PC-9 (cell line): Measurements from ENCODE around the gene PIK3R6. TPM values are rescaled to one million over a fixed set of nuclear protein-coding genes. Genes with fewer than 3 reads are reported as not detected.

Experiments used
- BruUV-seq: library from RNA; stranded (reverse); fragments of 400-500 nt; replicated peaks from 2 replicates; lab custom pipeline; 2021; lab: Mats Ljungman, UMichigan
- CTCF ChIA-PET: fragments of 300-600 bp; sonication (Branson Sonifier 250); formaldehyde crosslinking; loops from one replicate; lab custom pipeline; 2022; ENCODE audit warnings: antibody characterized with exemption; lab: Charles Lee
- POLR2A ChIA-PET: fragments of 300-600 bp; sonication (Branson Sonifier 250); formaldehyde crosslinking; loops from one replicate; lab custom pipeline; 2022; ENCODE audit warnings: antibody characterized with exemption; ENCODE audit not compliant: unreplicated experiment; lab: Charles Lee
- DNase-seq, 2 experiments: peaks; one replicate each; pipeline versions ENCODE4 v3.0.0 to v3.0.0-alpha.2; 2015 to 2022; ENCODE audit warnings: mixed read lengths in 1 of 2
- H2AFZ ChIP-seq: fragments of 200-600 bp; sonication (generic); 2 replicates; pipeline ENCODE4 v1.8.1; 2017; ENCODE audit warnings: antibody characterized with exemption
- H3F3A ChIP-seq: fragments of 200-600 bp; sonication (generic); 2 replicates; pipeline ENCODE4 v1.8.1; 2017; ENCODE audit warnings: antibody characterized with exemption, mild to moderate bottlenecking, low read depth; ENCODE audit not compliant: insufficient read depth
- H3K27ac ChIP-seq: fragments of 200-600 bp; sonication (generic); 2 replicates; pipeline ENCODE4 v1.6.1; 2016; ENCODE audit warnings: mixed run types
- H3K27me3 ChIP-seq: fragments of 200-600 bp; sonication (generic); 2 replicates; pipeline ENCODE4 v1.6.1; 2016; ENCODE audit warnings: low read depth, mixed run types; ENCODE audit not compliant: insufficient read depth
- H3K36me3 ChIP-seq: fragments of 200-600 bp; sonication (generic); 2 replicates; pipeline ENCODE4 v1.6.1; 2016; ENCODE audit warnings: low read depth, mixed run types
- H3K4me1 ChIP-seq: fragments of 200-600 bp; sonication (generic); replicated peaks from 2 replicates; pipeline ENCODE4 v1.6.1; 2016; ENCODE audit warnings: mixed run types; ENCODE audit not compliant: insufficient read depth
- H3K4me2 ChIP-seq: fragments of 200-600 bp; sonication (generic); 2 replicates; pipeline ENCODE4 v1.6.1; 2017; ENCODE audit warnings: mixed run types
- H3K4me3 ChIP-seq: fragments of 200-600 bp; sonication (generic); 2 replicates; pipeline ENCODE4 v1.6.1; 2016; ENCODE audit warnings: mixed run types
- H3K79me2 ChIP-seq: fragments of 200-600 bp; sonication (generic); 2 replicates; pipeline ENCODE4 v1.6.1; 2017; ENCODE audit warnings: low read depth, mixed run types
- H3K9me2 ChIP-seq: fragments of 200-600 bp; sonication (generic); 2 replicates; pipeline ENCODE4 v1.8.1; 2017; ENCODE audit warnings: mild to moderate bottlenecking; ENCODE audit not compliant: insufficient read depth
- H3K9me3 ChIP-seq: fragments of 200-600 bp; sonication (generic); 2 replicates; pipeline ENCODE4 v1.8.1; 2016; ENCODE audit warnings: low read depth; ENCODE audit not compliant: insufficient read depth
- H4K20me1 ChIP-seq: fragments of 200-600 bp; sonication (generic); 2 replicates; pipeline ENCODE4 v1.8.1; 2017; ENCODE audit not compliant: insufficient read depth
- EZH2 ChIP-seq: fragments of 200-600 bp; sonication (generic); IDR thresholded peaks from 2 replicates; pipeline ENCODE4 v1.8.0; 2017; ENCODE audit warnings: antibody characterized with exemption, low read depth
- intact Hi-C: fragments of 100-400 bp; cut with micrococcal nuclease; formaldehyde crosslinking; loops from one replicate; pipeline ENCODE4 v1.10.0; 2022; ENCODE audit not compliant: unreplicated experiment
- total RNA-seq: library from RNA; stranded (reverse); gene quantifications from 2 replicates; pipeline ENCODE4 v1.2.3, GENCODE V29; 2021
- TF ChIP-seq, protein P1 (sequence below): fragments of 200-600 bp; sonication (generic); conservative IDR thresholded peaks from 2 replicates; pipeline ENCODE4 v1.6.1; 2017; ENCODE audit warnings: mixed run types, antibody characterized with exemption, mild to moderate bottlenecking, moderate library complexity

PIK3R6 gene
- total RNA-seq, 1 experiment from 2014 or later: not detected

DNA sequence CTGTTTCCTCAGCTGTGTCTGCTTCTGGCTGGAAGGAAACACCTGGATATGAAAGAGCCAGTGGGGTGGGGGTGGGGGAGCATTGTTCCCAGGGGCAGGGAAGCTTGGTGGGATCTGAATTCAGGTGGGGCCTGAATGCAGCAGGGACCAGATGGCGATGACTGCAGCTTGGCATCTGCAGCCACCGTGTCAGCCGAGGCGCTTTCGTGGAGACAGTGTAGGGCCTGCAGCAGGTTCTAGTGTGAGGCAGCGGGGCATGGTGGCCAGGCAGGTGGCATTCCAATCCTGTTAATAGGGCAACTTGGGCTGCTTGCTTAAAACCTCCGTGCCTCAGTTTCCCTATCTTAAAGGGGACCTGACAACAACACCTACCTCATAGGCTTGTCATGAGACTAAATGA, 1.7 kb downstream of the PIK3R6 start:
- no peak overlapping the region for H3K4me2 ChIP-seq
- intact Hi-C loops: no loop called here
- DNase-seq: no peak
- H2AFZ ChIP-seq: no peak overlapping the region
- H3K4me1 ChIP-seq: no peaks in the 10 kb centered on the region
- no peak overlapping the region for H3K27ac ChIP-seq
- no peaks in the 10 kb centered on the region for H3K36me3 ChIP-seq
- POLR2A ChIA-PET: no interaction called here
- no peaks in the 10 kb centered on the region for H3K79me2 ChIP-seq
- no peaks in the 10 kb centered on the region for H3F3A ChIP-seq
- no peak overlapping the region for H3K4me3 ChIP-seq
- no peaks in the 10 kb centered on the region for H3K9me2 ChIP-seq
- CTCF ChIA-PET: no interaction called here
- no peaks in the 10 kb centered on the region for H4K20me1 ChIP-seq
- no peaks in the 10 kb centered on the region for H3K9me3 ChIP-seq
- no TSS peak for BruUV-seq
- H3K27me3 ChIP-seq: peaks cover 78% of the 10 kb centered on the region
- TF ChIP-seq, protein P1, sequence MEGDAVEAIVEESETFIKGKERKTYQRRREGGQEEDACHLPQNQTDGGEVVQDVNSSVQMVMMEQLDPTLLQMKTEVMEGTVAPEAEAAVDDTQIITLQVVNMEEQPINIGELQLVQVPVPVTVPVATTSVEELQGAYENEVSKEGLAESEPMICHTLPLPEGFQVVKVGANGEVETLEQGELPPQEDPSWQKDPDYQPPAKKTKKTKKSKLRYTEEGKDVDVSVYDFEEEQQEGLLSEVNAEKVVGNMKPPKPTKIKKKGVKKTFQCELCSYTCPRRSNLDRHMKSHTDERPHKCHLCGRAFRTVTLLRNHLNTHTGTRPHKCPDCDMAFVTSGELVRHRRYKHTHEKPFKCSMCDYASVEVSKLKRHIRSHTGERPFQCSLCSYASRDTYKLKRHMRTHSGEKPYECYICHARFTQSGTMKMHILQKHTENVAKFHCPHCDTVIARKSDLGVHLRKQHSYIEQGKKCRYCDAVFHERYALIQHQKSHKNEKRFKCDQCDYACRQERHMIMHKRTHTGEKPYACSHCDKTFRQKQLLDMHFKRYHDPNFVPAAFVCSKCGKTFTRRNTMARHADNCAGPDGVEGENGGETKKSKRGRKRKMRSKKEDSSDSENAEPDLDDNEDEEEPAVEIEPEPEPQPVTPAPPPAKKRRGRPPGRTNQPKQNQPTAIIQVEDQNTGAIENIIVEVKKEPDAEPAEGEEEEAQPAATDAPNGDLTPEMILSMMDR: no peak
- TF ChIP-seq EZH2: no peak

DNA sequence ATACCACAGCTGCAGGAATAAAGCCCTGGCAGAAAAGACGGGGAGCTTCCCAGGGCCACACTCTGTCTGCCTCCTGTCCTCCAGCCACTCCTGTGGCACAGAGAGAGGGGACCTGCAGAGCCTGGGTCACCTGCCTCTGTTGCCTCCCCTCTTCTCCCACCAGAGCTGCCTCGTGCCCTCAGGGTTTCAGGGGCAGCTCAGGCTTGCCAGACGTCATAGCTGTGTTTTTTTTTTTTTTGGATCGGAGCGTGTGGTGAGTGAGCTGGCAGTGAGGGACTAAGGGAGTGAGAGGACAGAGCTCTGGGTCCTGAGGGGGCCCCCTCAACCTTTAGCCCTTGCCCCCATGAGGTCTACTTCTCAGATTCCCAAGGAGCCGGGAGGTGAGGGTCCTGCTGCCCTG, 2.1 kb downstream of the PIK3R6 start:
- POLR2A ChIA-PET: no interaction called here
- no TSS peak for BruUV-seq

GRCh38 chr17:8862213-8863056, 5.0 kb downstream of the PIK3R6 start:
- Histone ChIP-seq H3K36me3 (no peaks in the 10 kb centered on the region), H3K9me3 (no peaks in the 10 kb centered on the region), H3K4me3 (no peak overlapping the region), H3K27me3 (peaks cover 55% of the 10 kb centered on the region), H3K4me2 (no peak overlapping the region), H3F3A (no peaks in the 10 kb centered on the region), H4K20me1 (no peaks in the 10 kb centered on the region), H3K9me2 (no peaks in the 10 kb centered on the region), H3K27ac (no peak overlapping the region), H3K4me1 (no peaks in the 10 kb centered on the region), H3K79me2 (no peaks in the 10 kb centered on the region), H2AFZ (no peak overlapping the region)
- TF ChIP-seq EZH2: no peak
- TF ChIP-seq, protein P1: no peak
- no TSS peak for BruUV-seq
- intact Hi-C loops: no loop called here
- DNase-seq: no peak
- POLR2A ChIA-PET: interaction anchor here (0.6 kb wide), 1 partner anchor 59 kb away, joined by 3 read pairs; no protein-coding TSS in a partner anchor
- CTCF ChIA-PET: no interaction called here

More for the DNA sequence above, 2.1 kb downstream of the PIK3R6 start:
- Histone ChIP-seq H3K4me2 (no peak overlapping the region), H3K9me2 (no peaks in the 10 kb centered on the region), H3K27me3 (peaks cover 74% of the 10 kb centered on the region), H3K4me1 (no peaks in the 10 kb centered on the region), H4K20me1 (no peaks in the 10 kb centered on the region), H3K36me3 (no peaks in the 10 kb centered on the region), H2AFZ (no peak overlapping the region), H3K27ac (no peak overlapping the region), H3K4me3 (no peak overlapping the region), H3K79me2 (no peaks in the 10 kb centered on the region), H3K9me3 (no peaks in the 10 kb centered on the region), H3F3A (no peaks in the 10 kb centered on the region)
- no peak for TF ChIP-seq EZH2
- TF ChIP-seq, protein P1: no peak
- CTCF ChIA-PET: no interaction called here
- intact Hi-C loops: no loop called here
- DNase-seq: no peak
